Body of pancreas (tissue), 4 donors: Measurements from ENCODE around the gene IFT122. TPM values are rescaled to one million over a fixed set of nuclear protein-coding genes. Genes with fewer than 3 reads are reported as not detected.

Source experiments
- ATAC-seq: fragments of 150-250 bp; one replicate; pipeline ENCODE4 v1.9.1; 2016
- DNase-seq, 4 donors: peaks; one replicate each; pipeline ENCODE4 v3.0.0-alpha.2; 2019
- H3K27ac ChIP-seq, 4 donors: fragments of 200-600 bp; sonication (generic); 1 replicate in 3 of 4; 2 replicates in 1 of 4; pipeline versions ENCODE4 v1.5.1 to v1.6.1; 2016 to 2019; ENCODE audit warnings: mild to moderate bottlenecking in 1 of 4, mixed read lengths in 1 of 4, moderate library complexity in 1 of 4
- H3K27me3 ChIP-seq, 2 donors: fragments of 200-600 bp; sonication (generic); one replicate each; pipeline ENCODE4 v1.6.0; 2016; ENCODE audit warnings: mild to moderate bottlenecking in 1 of 2
- H3K36me3 ChIP-seq, 2 donors: fragments of 200-600 bp; sonication (generic); replicated peaks in 1 of 2; 2 replicates each; pipeline ENCODE4 v1.5.1; 2016; ENCODE audit warnings: low read depth in 2 of 2; ENCODE audit not compliant: insufficient read depth in 1 of 2
- H3K4me1 ChIP-seq: fragments of 200-600 bp; sonication (generic); one replicate; pipeline ENCODE4 v1.6.0; 2016
- H3K4me3 ChIP-seq, 2 donors: fragments of 200-600 bp; sonication (generic); 1 replicate in 1 of 2; 2 replicates in 1 of 2; pipeline ENCODE4 v1.5.1; 2016 to 2019
- H3K9me3 ChIP-seq, 3 donors: fragments of 200-600 bp; sonication (generic); 1 replicate in 2 of 3; 2 replicates in 1 of 3; pipeline ENCODE4 v1.5.1; 2016
- POLR2A ChIP-seq, 3 donors: fragments of 450-650 bp; IDR thresholded peaks; one replicate each; pipeline ENCODE4 v1.6.1; 2016; ENCODE audit warnings: antibody characterized with exemption in 3 of 3, mild to moderate bottlenecking in 2 of 3
- WGBS, 2 donors: methylation state at CpG; one replicate each; pipeline ENCODE4 v1.1.5; 2017; 5-methylcytosine and 5-hydroxymethylcytosine counted together
- intact Hi-C: fragments of 100-400 bp; cut with DNase I; formaldehyde crosslinking; loops from one replicate; pipeline ENCODE4 v1.15.1; 2023
- total RNA-seq, 2 donors: library from RNA; depleted of rRNA; stranded (reverse); fragments of >200 nt; gene quantifications; one replicate each; pipeline ENCODE4 v1.1.0, GENCODE V29; 2016
- TF ChIP-seq, protein P1 (sequence below), 7 experiments: fragments of 450-650 bp in 4 of 7; fragments of 200-600 bp in 3 of 7; sonication (generic) in 3 of 7; IDR thresholded peaks; one replicate each; pipeline ENCODE4 v1.5.1; 2016 to 2019; ENCODE audit warnings: antibody characterized with exemption in 7 of 7

Gene IFT122
- total RNA-seq, 2 donors from 2014 or later, result 10.5 to 34.8 TPM

DNA sequence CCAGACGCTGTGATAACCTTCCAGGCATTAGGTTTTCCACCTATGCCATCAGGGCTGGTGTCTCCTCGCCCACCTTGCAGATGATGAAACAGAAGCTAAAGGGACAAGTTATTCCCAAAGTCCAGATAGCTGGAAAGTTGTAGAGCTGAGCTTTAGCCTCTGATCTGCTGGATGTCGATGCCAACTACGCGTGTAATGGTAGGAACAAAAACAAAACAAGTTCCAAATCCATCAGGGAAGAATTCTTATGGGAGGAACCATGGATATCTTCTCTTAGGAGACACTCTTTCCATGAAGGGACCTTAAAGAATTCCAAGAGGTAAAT lies 60.3 kb downstream of the IFT122 start:
- no peaks in the 10 kb centered on the region for H3K9me3 ChIP-seq
- H3K27me3 ChIP-seq, result no peaks in the 10 kb centered on the region
- whole genome bisulfite sequencing, 2 donors, result 87 to 91% methylated on average over 5 of the region's 5 CpGs
- no peak for DNase-seq
- H3K4me1 ChIP-seq, result no peaks in the 10 kb centered on the region
- peaks cover 0 to 12% of the 10 kb centered on the region in 2 donors for H3K36me3 ChIP-seq
- intact Hi-C loops, result no loop called here
- TF ChIP-seq, protein P1, sequence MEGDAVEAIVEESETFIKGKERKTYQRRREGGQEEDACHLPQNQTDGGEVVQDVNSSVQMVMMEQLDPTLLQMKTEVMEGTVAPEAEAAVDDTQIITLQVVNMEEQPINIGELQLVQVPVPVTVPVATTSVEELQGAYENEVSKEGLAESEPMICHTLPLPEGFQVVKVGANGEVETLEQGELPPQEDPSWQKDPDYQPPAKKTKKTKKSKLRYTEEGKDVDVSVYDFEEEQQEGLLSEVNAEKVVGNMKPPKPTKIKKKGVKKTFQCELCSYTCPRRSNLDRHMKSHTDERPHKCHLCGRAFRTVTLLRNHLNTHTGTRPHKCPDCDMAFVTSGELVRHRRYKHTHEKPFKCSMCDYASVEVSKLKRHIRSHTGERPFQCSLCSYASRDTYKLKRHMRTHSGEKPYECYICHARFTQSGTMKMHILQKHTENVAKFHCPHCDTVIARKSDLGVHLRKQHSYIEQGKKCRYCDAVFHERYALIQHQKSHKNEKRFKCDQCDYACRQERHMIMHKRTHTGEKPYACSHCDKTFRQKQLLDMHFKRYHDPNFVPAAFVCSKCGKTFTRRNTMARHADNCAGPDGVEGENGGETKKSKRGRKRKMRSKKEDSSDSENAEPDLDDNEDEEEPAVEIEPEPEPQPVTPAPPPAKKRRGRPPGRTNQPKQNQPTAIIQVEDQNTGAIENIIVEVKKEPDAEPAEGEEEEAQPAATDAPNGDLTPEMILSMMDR (IDR thresholded peaks at IDR 0.05), result no peak
- TF ChIP-seq POLR2A (IDR thresholded peaks at IDR 0.05), result no peak
- no peak overlapping the region for H3K27ac ChIP-seq
- H3K4me3 ChIP-seq, result no peak overlapping the region
- no peak for ATAC-seq

DNA sequence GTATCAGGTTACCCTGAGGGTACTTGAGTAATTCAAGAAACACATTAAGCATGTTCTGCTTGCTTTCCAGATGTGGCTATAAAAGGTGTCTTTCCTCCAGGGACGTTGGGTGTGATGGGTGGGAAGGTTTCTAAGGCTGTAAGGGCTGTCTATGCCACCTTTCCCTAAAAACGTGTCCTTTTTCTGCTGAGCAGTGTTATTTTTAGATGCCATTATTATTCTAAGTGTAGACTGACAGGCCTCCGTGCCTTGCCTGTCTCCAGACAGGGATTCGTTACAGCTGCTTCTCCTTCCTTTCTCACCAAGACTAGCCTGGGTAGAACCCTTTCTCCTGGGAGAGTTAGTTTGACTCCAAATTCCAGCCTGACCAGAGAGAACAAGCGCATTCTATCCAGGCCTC lies 61.6 kb downstream of the IFT122 start:
- WGBS, 2 donors, result 81 to 83% methylated on average over 5 of the region's 5 CpGs
- Histone ChIP-seq H3K4me3 (no peak overlapping the region), H3K4me1 (no peaks in the 10 kb centered on the region), H3K36me3 (peaks cover 0 to 13% of the 10 kb centered on the region in 2 donors), H3K27me3 (no peaks in the 10 kb centered on the region), H3K9me3 (no peaks in the 10 kb centered on the region), H3K27ac (no peak overlapping the region)
- TF ChIP-seq POLR2A (IDR thresholded peaks at IDR 0.05), result no peak
- TF ChIP-seq, protein P1 (IDR thresholded peaks at IDR 0.05), result no peak
- intact Hi-C loops, result no loop called here
- DNase-seq (no peak), ATAC-seq (no peak)

GRCh38 chr3:129502641-129503408 lies 62.8 kb downstream of the IFT122 start:
- H3K27ac ChIP-seq, result no peak overlapping the region
- ATAC-seq (no peak), DNase-seq (no peak)
- no peaks in the 10 kb centered on the region for H3K9me3 ChIP-seq
- TF ChIP-seq, protein P1 (IDR thresholded peaks at IDR 0.05), result no peak
- no peak for TF ChIP-seq POLR2A (IDR thresholded peaks at IDR 0.05)
- no peaks in the 10 kb centered on the region for H3K4me1 ChIP-seq
- H3K27me3 ChIP-seq, result no peaks in the 10 kb centered on the region
- H3K4me3 ChIP-seq, result no peak overlapping the region
- H3K36me3 ChIP-seq, result peaks cover 0 to 16% of the 10 kb centered on the region in 2 donors
- WGBS, 2 donors, result 91% methylated on average over 16 to 18 of the region's 18 CpGs
- intact Hi-C loops, result no loop called here

DNA sequence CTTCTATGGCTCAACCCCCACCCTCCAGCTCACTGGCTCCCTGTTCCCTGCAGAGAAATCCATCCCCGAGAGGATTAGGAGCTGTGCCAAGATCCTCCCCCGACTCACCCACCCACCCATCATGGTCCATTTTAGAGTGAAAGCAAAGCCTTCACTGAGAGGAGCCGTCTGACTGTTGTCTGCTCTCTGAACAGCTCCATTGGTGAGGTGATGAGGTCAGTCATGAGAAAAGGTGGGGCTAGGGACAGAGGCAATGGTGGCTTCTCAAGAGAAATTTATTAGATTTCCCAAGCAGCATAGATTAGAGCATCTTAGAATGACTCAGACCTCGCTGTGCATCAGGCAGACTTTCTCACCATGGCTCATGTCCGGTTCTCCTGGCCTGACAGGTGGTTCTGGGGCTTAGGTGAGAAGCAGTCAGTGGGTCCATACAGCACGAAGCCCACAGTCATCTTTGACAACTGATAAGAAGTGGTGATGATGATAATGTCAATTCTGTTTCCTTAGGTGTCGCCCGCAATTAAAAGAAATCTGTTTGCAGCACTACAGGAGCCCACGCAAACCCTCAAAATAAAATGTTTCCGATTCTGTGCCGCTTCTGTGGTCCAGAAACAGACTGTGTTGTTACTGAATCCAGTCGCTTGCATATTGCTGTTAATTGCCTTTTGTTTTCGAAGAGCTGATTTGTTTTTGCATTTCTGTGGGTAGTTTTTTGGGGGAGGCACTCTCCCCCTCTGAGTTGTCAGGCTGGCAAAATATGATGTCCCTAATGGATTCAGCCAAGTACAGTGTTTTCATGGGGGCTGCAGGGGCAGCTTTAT lies 63.7 kb downstream of the IFT122 start:
- Histone ChIP-seq H3K9me3 (no peaks in the 10 kb centered on the region), H3K36me3 (peaks cover 0 to 16% of the 10 kb centered on the region in 2 donors), H3K4me1 (no peaks in the 10 kb centered on the region), H3K4me3 (no peak overlapping the region), H3K27me3 (no peaks in the 10 kb centered on the region), H3K27ac (no peak overlapping the region)
- intact Hi-C loops, result no loop called here
- DNase-seq, result no peak
- no peak for ATAC-seq
- no peak for TF ChIP-seq POLR2A (IDR thresholded peaks at IDR 0.05)
- TF ChIP-seq, protein P1 (IDR thresholded peaks at IDR 0.05), result no peak
- WGBS, 2 donors, result 89% methylated on average over 12 to 13 of the region's 13 CpGs
